ENCODE measurements around the gene SRPK1.

DNA sequence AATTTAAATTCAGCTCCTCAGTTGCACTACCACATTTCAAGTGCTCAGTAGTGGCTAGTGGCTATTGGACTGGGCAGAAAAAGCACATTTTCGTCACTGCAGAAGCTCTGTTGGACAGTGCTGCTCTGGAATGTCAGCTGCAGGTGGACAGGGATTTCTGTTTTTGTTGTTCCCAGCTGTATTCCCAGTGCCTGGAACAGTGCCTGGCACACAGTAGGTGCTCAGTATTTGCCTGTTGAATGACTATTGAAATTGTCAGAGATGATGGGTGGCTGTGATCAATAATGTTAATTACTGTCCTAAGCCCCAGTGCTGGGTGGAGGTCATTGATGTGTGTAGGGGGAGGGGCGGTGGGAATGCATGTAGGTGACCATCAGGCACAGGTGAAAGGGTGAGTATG, 134.6 kb downstream of the SRPK1 start:
- no peak for TF ChIP-seq NFIC (IDR thresholded peaks at IDR 0.05; ENCODE audit: low read length)
- TF ChIP-seq MIER3 (CRISPR knock-in tag; IDR thresholded peaks at IDR 0.05; ENCODE audit: borderline replicate concordance), result no peak
- TF ChIP-seq, protein P1, sequence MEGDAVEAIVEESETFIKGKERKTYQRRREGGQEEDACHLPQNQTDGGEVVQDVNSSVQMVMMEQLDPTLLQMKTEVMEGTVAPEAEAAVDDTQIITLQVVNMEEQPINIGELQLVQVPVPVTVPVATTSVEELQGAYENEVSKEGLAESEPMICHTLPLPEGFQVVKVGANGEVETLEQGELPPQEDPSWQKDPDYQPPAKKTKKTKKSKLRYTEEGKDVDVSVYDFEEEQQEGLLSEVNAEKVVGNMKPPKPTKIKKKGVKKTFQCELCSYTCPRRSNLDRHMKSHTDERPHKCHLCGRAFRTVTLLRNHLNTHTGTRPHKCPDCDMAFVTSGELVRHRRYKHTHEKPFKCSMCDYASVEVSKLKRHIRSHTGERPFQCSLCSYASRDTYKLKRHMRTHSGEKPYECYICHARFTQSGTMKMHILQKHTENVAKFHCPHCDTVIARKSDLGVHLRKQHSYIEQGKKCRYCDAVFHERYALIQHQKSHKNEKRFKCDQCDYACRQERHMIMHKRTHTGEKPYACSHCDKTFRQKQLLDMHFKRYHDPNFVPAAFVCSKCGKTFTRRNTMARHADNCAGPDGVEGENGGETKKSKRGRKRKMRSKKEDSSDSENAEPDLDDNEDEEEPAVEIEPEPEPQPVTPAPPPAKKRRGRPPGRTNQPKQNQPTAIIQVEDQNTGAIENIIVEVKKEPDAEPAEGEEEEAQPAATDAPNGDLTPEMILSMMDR (CRISPR knock-in tag; IDR thresholded peaks at IDR 0.05), result no peak
- no peak for TF ChIP-seq NR2F2 (IDR thresholded peaks at IDR 0.05; ENCODE audit: borderline replicate concordance, low read depth)
- no peak for TF ChIP-seq ZNF605 (CRISPR knock-in tag; IDR thresholded peaks at IDR 0.05)
- no peak for TF ChIP-seq RXRA (CRISPR knock-in tag; IDR thresholded peaks at IDR 0.05)
- TF ChIP-seq MYNN (CRISPR knock-in tag; IDR thresholded peaks at IDR 0.05; ENCODE audit: low read depth), result no peak
- TF ChIP-seq NFRKB (IDR thresholded peaks at IDR 0.05), result no peak
- no peak for TF ChIP-seq ZNF337 (CRISPR knock-in tag; IDR thresholded peaks at IDR 0.05; ENCODE audit: borderline replicate concordance, low read depth)
- TF ChIP-seq GLI4 (CRISPR knock-in tag; IDR thresholded peaks at IDR 0.05; ENCODE audit: borderline replicate concordance), result no peak
- TF ChIP-seq EZH2 (conservative IDR thresholded peaks at IDR 0.05; ENCODE audit: low read depth, low read length), result no peak
- TF ChIP-seq ZNF672 (CRISPR knock-in tag; IDR thresholded peaks at IDR 0.05), result no peak

Measured in HepG2 (cell line).